Measurements from ENCODE around the gene EPHA2. TPM values are rescaled to one million over a fixed set of nuclear protein-coding genes. Genes with fewer than 3 reads are reported as not detected.

The EPHA2 gene
- total RNA-seq, 2 donors from 2014 or later: 0.07 to 0.16 TPM

DNA sequence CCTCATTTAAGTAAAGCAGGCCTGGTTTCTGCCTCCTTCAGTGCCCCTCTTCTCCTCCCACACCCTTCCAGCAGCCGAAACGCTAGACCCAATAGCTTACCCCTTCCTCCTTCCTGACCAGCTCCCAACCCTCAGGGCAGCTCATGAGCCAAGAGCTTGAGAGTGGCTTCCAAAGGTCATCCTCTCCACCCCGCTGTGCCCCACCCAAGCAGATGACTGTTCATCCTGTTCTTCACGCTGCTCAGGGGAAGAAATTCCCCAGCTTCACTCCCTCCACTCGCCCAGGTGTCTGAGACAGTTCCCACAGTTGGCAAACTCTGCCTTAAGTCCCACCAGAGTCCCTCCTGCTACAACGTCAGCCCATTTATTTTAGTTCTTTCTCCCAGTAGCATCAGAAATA is 33.1 kb upstream of the EPHA2 start:
- Mint-ChIP-seq H3K27ac (no peak overlapping the region), H3K9me3 (no peaks in the 10 kb centered on the region), H3K36me3 (no peaks in the 10 kb centered on the region)
- DNase-seq (ENCODE audit: low spot score in 2 of 2) (no peak), ATAC-seq (no peak)

DNA sequence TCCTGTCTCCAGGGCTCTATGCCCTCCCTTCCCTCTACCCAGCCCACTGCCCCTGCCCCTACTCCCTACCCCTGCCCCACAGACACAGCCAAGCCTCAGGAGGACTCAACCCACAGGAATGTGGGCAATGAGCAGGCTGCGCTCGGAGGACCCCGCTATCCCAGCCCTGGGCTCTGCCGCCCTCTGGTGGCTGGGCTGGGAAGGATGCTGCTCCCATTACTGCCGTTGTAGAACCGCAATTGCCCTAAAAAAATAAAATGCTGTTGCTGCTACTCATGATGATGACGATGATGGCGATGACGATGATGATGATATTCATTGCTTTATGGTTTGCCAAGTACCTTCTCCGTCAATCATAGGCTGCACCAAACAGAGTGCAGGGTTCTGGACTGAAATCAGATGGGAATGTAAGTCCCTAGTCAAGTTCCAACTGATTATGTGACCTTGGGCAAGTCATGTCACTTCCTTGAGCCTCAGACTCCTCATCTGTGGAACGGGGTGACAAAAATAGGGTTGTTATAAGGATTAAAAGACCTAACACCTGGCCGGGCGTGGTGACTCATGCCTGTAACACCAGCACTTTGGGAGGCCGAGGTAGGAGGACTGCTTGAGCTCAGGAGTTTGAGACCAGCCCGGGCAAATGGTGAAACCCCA is 32.0 kb upstream of the EPHA2 start:
- Mint-ChIP-seq H3K27ac (no peak overlapping the region), H3K9me3 (no peaks in the 10 kb centered on the region), H3K36me3 (no peaks in the 10 kb centered on the region)
- peak; percentile 88 to 93 for ATAC-seq
- DNase-seq (ENCODE audit: low spot score in 2 of 2): peak; percentile 69 to 87

DNA sequence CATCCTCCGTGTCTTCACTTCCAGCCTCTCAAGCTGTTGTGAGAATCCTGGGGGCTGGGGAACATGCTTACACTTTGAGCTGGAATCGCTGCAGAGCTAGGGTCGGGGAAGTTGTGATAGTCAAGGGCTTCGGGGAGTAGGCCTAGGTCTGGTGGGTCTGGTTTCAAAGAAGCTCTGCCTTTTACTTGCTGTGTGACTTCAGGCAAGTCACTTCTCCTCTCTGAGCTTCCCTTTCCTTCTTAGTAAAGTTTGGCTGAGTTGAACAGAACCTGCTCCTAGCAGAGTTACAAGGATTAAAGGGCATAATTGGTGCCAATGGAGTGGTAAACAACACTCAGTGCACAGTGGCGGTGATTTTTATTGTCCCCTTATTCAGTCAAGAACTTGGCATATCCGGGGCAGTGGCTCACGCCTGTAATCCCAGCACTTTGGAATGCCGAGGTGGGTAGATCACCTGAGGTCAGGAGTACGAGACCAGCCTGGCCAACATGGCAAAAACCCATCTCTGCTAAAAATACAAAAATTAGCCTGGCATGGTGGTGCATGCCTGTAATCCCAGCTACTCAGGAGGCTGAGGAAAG is 30.9 kb upstream of the EPHA2 start:
- H3K36me3 Mint-ChIP-seq: no peaks in the 10 kb centered on the region
- no peak for DNase-seq (ENCODE audit: low spot score in 2 of 2)
- no peak for ATAC-seq
- no peak overlapping the region for H3K27ac Mint-ChIP-seq
- H3K9me3 Mint-ChIP-seq: no peaks in the 10 kb centered on the region

DNA sequence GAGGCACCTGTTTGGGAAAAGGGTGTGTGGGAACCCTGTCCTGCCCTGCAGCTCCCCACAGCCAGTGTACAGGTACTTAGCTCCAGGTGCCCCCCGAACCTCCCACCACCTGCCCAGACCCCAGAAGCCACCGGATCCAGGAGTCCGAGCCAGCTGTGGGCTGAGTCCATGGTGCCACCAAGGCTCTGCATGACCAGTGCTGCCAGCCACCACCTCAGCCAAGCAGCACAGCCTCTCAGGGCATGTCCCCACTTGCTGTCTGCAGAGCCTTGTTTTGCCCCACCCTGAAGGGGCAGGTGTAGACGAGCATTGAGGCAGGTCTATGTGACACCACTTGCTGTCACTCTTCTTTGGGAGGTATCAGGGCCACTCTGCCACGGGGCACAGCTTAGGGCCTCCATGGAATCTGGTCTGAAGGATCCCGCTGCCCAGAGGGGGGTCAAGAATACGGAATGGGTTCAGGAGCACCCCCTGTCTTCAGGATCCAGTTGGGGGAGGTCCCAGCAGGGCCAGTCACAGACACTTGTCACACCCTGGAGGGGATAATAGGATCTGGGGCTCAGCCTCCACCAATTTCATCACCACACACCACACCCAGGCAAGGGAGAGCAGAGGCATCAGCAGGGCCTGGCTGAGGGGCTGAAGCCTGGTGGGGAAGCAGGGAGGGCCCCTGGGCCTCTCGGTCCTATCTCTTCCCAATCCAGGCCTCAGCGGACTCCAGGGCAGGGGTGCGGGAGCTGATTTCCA is 28.9 kb upstream of the EPHA2 start:
- no peak overlapping the region for H3K27ac Mint-ChIP-seq
- ATAC-seq: no peak
- no peaks in the 10 kb centered on the region for H3K36me3 Mint-ChIP-seq
- no peak for DNase-seq (ENCODE audit: low spot score in 2 of 2)
- no peaks in the 10 kb centered on the region for H3K9me3 Mint-ChIP-seq

DNA sequence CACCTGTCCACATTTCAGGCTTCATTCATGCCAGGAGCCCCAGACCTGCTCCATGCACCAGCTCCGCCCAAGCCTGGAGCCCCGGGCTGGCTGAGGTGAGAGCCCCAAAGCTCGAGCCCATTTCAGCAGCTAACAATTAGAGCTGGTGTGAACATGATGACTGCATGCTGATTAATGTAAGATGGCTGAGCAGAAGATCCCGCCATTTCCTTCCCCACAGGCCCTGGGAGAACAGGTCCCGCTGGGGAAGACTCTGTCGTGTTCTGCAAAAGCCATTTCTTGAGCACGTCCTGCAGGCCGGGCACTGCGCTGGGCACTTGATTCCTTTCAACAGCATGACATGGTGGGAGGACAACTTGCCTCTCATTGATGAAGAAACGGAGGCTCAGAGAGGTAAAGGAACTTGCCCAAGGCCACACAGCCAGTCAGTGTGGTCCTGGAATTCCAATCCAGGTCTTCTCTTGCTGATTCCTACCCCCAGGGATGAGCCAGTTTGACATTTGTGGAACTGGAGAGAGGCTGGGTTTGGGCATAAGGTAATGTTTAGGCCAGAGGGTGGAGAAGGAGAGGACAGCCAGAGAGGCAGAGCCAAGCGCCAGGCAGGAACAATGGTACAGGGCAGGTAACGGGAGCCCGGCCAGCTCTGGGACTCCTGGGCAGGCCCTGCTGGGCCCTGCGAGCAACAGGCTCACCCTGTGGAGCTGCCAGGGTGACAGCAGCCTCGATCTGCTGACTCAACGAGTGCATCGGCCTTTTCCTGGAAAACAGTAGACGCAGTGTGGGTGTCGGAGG is 28.1 kb upstream of the EPHA2 start:
- Mint-ChIP-seq H3K27ac (no peak overlapping the region), H3K36me3 (no peaks in the 10 kb centered on the region), H3K9me3 (no peaks in the 10 kb centered on the region)
- DNase-seq (ENCODE audit: low spot score in 2 of 2): no peak
- no peak for ATAC-seq

DNA sequence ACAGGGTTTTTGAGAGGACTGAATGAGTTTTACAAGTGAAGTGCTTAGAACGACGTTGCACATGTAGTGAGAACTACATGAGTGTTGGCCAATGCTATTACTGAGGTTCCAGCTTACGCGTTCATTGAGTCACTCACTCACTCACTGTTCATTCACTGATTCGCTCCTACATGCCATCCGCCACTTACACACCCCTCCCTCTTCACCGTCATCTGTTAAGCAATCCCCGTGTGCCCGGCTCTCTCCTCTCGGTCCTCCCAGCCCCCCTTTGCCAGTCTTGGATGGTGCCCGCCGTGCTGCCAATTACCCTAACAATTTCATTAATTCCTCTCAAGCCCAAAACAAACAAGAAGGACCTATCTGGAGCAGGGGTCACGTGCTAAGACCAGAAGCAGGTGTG is 27.3 kb upstream of the EPHA2 start:
- no peak for DNase-seq (ENCODE audit: low spot score in 2 of 2)
- no peaks in the 10 kb centered on the region for H3K9me3 Mint-ChIP-seq
- no peak for ATAC-seq
- H3K27ac Mint-ChIP-seq: no peak overlapping the region
- H3K36me3 Mint-ChIP-seq: no peaks in the 10 kb centered on the region

DNA sequence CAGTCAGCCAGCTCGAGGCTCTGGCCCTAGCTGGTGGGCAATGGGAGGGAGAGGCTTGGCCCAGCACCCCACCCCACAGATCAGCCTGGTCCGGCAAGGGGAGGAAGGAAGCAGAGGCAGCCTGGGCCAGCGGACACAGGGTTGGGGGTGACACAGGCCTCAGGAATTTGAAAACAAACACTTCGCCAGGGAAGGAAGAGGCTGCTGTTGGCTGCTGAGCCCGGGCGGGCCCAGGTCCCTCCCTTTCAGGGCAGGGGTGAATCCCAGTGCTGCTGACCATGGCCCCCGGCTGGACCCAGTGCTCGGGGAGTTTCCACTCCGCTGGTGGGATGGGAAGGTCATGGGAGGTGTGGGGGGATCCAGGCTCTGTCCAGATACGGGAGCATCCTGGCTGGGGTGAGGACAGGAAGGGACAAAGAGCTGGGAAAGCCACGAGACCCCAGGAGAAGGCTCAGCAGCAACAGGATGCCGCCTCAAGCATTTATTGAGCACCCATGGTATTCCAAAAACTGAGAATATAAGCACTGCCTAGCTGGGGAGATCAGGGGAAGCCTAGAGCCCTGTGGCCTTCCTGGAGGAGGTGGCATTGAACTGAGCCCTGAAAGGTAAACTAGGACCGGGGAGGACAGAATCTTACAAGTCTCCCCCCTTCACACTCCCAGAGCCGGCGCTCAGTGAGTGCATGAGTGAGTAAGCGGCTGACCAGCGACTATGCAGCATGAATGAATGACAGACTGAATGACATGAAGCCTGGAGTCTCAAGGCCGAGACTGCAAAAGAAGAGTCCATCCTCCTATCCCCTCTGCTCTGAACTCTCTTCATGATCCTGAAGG is 26.2 kb upstream of the EPHA2 start:
- no peaks in the 10 kb centered on the region for H3K9me3 Mint-ChIP-seq
- no peak for ATAC-seq
- no peaks in the 10 kb centered on the region for H3K36me3 Mint-ChIP-seq

DNA sequence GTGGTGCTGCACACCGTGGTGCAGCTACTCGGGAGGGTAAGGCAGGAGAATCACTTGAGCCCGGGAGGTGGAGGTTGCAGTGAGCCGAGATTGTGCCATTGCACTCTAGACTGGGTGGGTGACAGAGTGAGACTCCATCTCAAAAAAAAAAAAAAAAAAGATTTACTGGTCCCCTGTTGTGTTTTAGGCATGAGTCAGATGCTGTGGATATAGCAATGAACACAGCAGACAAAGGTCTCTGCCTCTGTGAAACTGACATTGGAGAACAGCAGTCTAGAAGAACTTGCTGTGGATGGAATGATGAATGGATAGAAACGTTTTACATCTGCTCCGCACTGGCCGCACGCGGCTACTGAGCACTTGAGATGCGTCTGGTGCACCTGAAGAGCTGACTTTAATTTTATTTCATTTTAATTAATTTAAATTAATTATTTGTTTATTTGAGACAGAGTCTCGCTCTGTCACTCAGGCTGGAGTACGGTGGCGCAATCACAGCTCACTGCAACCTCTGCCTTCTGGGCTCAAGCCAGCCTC is 24.5 kb upstream of the EPHA2 start:
- Mint-ChIP-seq H3K9me3 (no peaks in the 10 kb centered on the region), H3K27ac (no peak overlapping the region), H3K36me3 (no peaks in the 10 kb centered on the region)
- ATAC-seq: no peak
- DNase-seq (ENCODE audit: low spot score in 2 of 2): no peak

More for the DNA sequence above, 26.2 kb upstream of the EPHA2 start:
- DNase-seq (ENCODE audit: low spot score in 2 of 2): no peak
- peak overlapping the region; percentile 21 to 88 for H3K27ac Mint-ChIP-seq

DNA sequence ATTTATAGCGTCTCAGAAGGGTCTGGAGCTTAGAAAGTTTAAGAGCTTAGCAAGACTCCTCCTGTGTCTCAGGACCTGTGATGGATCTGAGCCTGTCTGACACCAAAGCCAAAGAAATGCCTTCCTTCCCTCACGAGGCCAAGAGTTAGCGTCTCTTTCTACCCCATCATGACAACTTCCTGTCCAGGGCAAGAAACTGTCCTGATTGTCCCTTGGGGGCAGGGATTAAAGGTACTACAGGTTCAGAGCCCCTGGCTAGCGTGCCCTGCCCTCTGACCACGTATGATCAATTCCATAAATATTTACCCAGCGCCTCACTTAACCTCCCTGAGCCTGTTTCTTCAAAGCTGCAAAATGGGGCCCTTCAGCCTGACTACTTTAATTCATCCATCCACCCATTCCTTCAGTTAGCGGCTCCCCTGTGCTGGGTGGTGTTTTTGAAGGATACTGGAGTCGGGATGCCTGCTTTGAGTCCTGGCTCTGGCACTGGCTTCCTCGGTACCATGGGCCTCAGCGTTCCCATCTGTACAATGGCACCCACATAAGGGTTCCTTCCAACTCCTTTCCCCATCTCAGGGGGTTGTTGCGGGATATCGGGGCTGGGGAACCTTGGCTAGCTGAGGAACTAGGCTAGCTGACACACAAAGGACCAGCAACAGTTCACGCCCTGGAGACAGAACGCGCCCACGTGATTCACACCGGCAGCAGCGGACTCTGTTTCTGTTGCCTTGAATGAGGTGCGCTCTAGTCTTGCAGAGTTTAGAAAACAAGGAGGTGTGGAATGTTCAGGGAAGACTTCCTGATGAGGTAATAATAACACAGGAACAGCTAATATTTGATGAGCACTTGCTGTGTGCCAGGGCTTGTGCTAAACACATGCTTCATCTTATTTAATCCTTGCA is 23.0 kb upstream of the EPHA2 start:
- ATAC-seq: no peak
- H3K36me3 Mint-ChIP-seq: no peaks in the 10 kb centered on the region
- no peak overlapping the region for H3K27ac Mint-ChIP-seq
- DNase-seq (ENCODE audit: low spot score in 2 of 2): no peak
- H3K9me3 Mint-ChIP-seq: no peaks in the 10 kb centered on the region

DNA sequence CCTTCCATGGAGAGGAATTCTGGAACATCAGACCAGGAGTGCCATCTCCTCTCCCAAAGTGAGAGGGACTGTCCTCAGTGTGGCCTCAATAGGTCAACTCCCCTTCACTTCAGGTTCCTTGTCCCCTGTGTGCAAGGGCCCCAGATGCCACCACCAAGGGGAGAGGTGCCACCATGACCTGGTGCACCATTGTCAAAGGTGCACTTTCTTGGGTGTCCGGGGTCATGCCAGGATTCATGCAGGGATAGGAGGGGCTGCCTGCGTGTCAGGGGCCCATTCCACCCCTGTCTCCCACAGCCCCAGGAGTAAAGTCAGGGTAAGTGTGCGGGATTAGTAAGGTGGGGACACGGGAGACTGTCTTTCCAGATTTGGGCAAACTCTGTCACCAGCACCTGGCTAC is 21.4 kb upstream of the EPHA2 start:
- no peak for DNase-seq (ENCODE audit: low spot score in 2 of 2)
- no peak for ATAC-seq
- Mint-ChIP-seq H3K36me3 (no peaks in the 10 kb centered on the region), H3K9me3 (no peaks in the 10 kb centered on the region), H3K27ac (no peak overlapping the region)

DNA sequence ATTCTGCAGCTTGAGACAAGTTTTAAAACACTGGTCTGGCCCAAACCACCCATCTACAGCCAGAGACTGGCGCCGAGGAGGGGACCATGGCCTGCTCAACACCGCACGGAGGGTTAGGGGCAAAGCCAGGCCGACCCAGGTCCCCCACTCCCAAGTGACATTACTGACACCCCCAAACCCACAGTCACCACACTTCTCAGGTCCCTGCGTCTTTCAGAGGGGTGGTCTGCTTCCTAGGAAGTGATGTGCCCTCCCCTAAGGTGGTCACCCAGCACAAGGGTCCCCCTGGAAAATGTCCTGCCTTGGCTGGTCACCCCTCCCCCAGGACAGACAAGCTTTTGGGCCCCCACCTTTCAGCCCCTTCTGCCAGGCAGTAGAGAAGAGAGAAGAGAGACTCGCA is 20.8 kb upstream of the EPHA2 start:
- Mint-ChIP-seq H3K27ac (peak overlapping the region in 1 of 2 donors; percentile 9), H3K9me3 (no peaks in the 10 kb centered on the region), H3K36me3 (no peaks in the 10 kb centered on the region)
- ATAC-seq: no peak
- no peak for DNase-seq (ENCODE audit: low spot score in 2 of 2)

DNA sequence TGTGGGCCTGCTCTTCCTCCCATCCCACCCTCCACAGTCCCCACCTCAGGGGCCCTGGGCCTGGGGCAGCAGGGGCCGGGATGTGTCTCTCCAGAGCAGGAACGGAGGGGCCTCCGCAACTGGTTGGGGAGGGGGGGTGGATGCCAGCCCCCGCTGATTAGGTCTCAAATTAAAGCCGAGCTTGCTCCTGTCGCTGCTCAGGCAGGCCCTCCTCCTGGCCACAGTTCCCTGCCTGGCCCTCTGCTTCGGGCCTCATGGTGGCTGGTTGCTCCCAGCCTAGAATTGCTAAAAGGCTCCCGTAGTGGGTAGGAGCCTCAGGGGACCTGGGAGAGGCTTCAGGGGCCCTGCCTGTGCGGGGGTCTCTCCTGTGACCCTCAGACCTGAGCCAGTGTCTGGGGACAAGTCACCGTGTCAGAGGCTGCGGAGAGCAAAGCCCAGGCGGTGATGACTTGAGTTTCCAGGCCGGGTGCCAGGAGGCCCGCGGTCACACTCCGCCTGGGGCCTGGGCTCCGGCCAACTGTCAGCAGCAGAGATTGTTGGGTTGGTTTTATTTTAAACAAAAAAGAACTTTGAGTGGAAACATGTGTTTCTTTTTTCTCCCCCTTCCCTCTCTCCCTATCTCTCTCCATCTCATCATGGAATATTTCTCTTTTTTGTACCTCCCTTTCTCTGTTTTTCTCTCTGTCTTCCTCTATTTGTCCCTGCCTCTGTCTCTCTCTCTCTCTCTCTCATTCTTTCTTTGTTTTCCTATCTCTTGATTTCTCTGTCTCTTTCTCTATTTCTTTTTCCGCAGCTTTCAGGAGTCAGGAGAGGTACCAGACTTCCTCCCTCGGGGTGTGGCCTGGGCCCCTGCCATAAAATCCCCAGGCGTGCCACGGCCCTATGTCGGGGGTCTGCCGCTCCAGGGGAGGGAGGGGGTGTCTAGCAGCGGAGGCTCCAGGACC is 20.0 kb upstream of the EPHA2 start:
- Mint-ChIP-seq H3K27ac (peak overlapping the region in 1 of 2 donors; percentile 9), H3K9me3 (no peaks in the 10 kb centered on the region), H3K36me3 (no peaks in the 10 kb centered on the region)
- ATAC-seq (no peak), DNase-seq (ENCODE audit: low spot score in 2 of 2) (no peak)

DNA sequence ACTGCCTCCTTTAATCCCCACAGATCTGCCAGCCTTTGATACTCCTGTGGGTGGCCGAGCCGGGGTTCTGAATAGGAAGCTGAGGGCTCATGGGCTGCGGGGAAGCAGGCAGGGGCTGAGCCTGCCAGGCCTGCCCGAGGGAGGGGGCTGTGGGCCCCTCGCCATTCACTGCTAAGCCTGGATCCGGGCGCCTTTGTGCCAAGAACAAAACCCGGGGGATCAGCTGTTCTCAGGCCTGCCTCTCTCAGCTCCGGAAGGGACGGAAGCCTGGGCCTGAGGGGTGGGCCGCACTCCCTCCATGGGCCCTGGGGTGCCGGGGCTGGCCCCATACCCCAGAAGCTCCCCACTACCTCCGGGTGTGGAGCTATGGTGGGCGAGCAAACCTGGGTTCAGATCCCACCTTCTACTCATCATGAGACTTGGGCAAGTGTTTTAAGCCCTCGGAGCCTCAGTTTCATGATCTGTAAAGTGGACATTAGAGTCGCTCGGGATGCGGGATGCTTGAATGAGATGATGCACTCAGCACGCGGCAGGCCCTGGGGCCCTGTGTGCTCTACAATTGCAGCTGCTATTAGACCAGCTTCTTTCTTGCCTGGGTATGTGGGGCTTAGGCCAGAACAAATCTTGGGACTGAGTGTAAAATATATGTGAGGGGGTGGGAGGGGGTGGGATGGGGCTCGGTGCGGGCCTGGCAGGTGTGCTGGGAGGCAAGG is 19.2 kb upstream of the EPHA2 start:
- Mint-ChIP-seq H3K27ac (no peak overlapping the region), H3K36me3 (no peaks in the 10 kb centered on the region), H3K9me3 (no peaks in the 10 kb centered on the region)
- ATAC-seq (no peak), DNase-seq (ENCODE audit: low spot score in 2 of 2) (no peak)

Data from activated naive CD4-positive, alpha-beta T cell treated with anti-CD3 and anti-CD28 coated beads, Interleukin-2, amount 50 U/mL, for 72 hours (primary cell).